ENCODE results near the gene ZNF169.
"Not testable (repeated sequence)": the region's sequence is repeated elsewhere in the genome, so short reads cannot be mapped to it uniquely, and the experiment has no call there.

Gene ZNF169

DNA sequence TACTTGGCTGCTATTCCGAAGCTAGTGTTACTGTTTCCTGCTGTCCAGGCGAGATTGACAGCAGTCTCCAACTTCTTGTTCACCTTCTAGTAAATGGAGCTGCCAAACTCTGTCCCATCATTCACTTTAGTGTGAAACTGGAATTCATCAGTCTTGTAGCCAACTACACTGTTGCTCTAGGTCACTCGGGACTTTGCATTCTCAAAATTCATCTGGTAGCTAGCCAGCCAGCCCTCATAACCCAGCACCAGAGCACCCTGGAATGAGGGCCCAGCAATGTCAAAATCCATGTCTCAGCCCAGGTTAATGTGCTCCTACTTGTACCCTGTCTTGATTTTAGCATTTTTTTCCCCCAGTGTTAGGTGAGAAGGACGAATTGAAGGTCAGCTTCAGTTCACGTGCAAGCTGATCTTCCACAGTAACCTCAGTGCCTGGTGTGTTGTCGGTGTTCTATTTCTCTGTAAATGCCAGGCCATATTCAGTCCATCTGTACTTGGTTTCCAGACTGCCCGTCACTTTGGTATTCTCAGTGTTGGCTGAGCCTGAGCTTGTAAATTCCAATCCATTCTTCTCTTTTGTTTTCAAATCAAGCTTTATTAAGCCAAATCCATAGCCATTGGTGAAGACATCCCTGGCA, 28.9 kb downstream of the ZNF169 start:
- FAIRE-seq = no peak

GRCh38 chr9:94289691-94290090, 30.6 kb downstream of the ZNF169 start:
- no peak for FAIRE-seq

DNA sequence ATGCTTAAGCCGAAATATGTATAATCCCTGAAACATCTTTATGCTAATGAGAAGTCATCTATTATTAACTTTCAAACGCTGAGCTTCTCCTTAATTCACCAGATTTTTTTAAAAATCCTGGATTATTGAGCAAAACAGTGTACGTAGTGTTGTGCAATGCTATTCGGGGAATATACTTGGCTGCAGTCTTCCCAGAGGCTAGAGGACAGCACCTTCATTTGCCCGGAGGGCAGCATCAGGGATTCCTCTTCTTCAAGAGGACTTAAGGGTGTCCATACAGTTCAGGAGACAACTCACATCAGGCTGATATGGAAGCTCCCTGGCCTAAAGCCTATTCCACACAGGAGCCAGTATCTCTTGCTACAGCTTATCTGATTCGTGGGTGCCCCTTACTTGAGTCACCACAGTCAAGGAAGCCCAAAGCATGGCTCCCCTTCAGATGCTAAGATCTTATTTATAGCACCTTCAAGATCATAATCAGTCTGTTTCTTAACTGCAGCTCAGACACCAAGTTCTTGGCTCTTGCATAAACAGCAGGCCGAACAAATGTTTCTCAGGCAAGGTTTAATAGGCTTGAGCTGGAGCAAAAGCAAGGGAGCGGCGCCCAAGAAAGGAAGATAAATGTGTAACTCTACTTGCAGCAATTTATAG, 40.0 kb downstream of the ZNF169 start:
- no peak for FAIRE-seq

GRCh38 chr9:94300470-94301301, 41.6 kb downstream of the ZNF169 start:
- no peak for FAIRE-seq

- no peak for FAIRE-seq
Measured at GRCh38 chr9:94301583-94301982, 42.5 kb downstream of the ZNF169 start.

- no peak for FAIRE-seq
Measured at GRCh38 chr9:94302426-94302825, 43.3 kb downstream of the ZNF169 start.

DNA sequence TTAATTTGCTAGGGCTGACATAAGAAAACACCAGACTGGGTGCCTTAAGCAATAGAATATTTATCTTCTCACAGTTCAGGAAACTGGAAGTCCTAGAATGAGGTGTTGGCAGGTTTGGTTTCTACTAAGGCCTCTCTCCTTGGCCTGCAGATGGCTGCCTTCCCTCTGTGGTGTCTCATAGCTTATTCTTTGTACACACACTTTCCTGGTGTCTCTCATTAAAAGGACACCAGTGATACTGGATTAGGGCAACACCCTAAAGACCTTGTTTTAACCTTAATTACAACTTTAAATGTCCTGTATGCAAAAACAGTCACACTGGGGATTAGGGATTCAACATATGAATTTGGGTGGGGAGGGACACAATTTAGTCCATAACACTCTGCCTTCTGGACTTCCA, 44.2 kb downstream of the ZNF169 start:
- no peak for FAIRE-seq

- not testable (repeated sequence) for FAIRE-seq
Measured at GRCh38 chr9:94315034-94315984, 56.2 kb downstream of the ZNF169 start.

DNA sequence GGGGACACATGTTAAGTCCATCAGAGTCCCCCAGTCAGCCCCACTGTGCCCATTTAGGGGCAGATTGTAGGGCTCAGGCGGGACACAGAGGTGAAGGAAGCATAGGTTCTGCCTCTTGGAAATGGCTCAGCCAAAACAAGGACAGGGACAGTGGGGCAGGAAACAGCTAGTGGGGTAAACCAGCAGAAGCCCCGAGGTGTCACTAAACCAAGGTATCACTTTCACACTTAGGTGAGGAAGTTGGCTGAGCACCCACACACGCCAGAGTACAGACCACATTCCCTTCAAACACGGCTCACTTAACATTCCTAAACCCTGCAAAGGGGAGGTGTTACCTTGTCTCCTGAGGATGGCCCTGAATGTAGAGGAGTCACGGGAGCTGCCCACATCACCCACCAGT, 57.1 kb downstream of the ZNF169 start:
- not testable (repeated sequence) for FAIRE-seq

GRCh38 chr9:94317949-94318657, 59.0 kb downstream of the ZNF169 start:
- not testable (repeated sequence) for FAIRE-seq

DNA sequence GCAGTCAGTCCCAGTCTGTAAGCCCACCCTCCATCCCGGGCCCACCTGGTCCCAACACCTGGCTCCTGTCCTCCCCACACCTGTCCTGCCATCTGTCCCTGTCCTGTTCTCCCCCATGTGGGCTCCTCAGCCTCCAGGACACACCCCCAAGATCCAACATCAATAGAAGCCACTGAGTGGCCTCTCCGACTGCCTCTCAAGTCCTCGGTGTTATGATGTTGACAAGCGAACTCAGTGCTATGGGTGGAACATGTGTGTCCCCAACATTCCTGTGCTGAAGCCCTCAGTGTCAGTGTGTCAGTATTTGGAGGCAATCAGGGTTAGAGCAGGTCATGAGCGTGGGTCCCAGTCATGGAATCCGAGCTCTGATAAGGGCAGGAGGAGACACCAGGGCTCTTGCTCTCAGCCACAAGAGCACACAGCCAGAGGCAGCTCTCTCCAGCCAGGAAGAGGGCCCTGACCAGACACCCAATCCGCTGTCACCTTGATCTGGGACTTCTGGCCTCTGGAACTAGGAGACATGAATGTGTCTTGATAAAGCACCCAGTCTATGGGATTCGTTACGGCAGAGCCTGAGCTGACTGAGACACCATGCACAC, 63.3 kb downstream of the ZNF169 start:
- not testable (repeated sequence) for FAIRE-seq

DNA sequence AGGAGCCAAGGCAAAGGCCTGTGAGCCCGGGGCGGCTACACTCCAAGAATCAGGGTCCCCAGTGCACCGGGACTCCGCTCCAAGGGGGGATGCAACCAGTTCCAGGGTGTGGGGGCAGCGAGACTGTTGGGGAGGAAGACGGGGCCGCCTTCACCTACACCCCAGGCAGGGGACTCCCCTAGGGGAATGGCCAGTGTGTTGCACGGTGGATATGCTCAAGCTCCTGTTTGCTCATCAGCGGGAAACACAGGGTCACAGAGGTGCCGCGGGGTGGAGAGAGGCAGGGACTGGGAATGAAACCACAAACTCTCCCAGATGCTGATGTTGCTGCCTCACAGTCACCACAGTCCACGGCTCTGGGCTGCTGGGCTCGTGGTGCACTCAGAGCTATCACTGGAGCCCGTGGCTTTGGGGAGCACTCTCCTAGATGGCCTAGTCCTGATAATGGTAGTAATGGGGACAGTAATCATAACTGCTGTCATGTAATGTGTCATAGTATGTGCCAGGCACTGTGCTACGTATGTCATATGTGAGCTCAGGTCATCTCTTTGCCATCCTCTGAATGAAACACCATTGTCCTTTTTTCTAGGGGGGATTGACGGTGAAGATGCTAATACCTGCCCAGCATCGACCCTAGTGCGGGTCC, 64.2 kb downstream of the ZNF169 start:
- FAIRE-seq = not testable (repeated sequence)

GRCh38 chr9:94325583-94325982, 66.5 kb downstream of the ZNF169 start:
- FAIRE-seq = not testable (repeated sequence)

- FAIRE-seq = not testable (repeated sequence)
Measured at GRCh38 chr9:94328544-94328943, 69.4 kb downstream of the ZNF169 start, which contains the start of gene NUTM2F. TSS of gene NUTM2F (minus strand) at chr9:94328644. CDS start at chr9:94328623, 21 bp downstream.

- FAIRE-seq = not testable (repeated sequence)
Measured at GRCh38 chr9:94336445-94336844, 77.3 kb downstream of the ZNF169 start.

- FAIRE-seq = not testable (repeated sequence)
Measured at GRCh38 chr9:94338723-94339122, 79.6 kb downstream of the ZNF169 start.

GRCh38 chr9:94339657-94340056, 80.6 kb downstream of the ZNF169 start:
- FAIRE-seq = not testable (repeated sequence)

GRCh38 chr9:94340750-94341149, 81.7 kb downstream of the ZNF169 start:
- not testable (repeated sequence) for FAIRE-seq

GRCh38 chr9:94341703-94342102, 82.6 kb downstream of the ZNF169 start:
- not testable (repeated sequence) for FAIRE-seq

GRCh38 chr9:94347451-94347850, 88.4 kb downstream of the ZNF169 start:
- not testable (repeated sequence) for FAIRE-seq

DNA sequence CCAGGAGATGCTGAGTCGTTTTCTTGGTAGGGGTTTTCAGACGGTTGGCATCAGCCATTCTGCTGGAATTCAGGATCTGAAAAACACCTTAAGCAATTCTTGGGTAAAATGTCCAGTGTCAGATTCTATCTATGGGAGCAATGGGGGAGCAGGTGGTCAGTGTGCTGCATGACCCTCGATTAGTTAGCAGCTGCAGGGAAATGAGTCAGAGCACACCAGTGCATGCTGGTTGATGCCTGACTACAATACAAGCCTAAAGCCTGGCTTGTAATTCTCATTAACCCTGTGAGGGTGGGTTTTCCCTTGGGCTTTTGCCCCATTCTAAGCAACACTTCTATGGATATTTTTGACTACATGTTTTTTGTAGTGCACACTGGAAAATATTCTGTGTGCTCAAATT, 89.7 kb downstream of the ZNF169 start:
- not testable (repeated sequence) for FAIRE-seq

Measured in G401.6 (cell line).